22Rv1 (cell line): ENCODE results near the gene ZNF35.

ENCODE experiments used
- CTCF ChIP-seq: fragments of 450-650 bp; IDR thresholded peaks from 2 replicates; pipeline ENCODE4 v1.5.1; 2017; ENCODE audit warnings: mild to moderate bottlenecking
- ZFX ChIP-seq: fragments of 450-650 bp; IDR thresholded peaks from 2 replicates; pipeline ENCODE4 v1.6.1; 2017; ENCODE audit warnings: antibody characterized with exemption, borderline replicate concordance

DNA sequence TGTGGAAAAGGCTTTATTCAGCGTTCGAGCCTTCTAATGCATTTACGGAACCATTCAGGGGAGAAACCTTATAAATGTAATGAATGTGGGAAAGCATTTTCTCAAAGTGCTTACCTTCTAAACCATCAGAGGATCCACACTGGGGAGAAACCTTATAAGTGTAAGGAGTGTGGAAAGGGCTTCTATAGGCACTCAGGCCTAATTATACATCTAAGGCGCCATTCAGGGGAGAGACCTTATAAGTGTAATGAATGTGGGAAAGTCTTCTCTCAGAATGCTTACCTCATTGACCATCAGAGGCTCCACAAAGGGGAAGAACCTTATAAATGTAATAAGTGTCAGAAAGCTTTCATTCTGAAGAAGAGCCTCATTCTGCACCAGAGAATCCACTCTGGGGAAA lies 6.2 kb upstream of the ZNF35 start:
- no peak for TF ChIP-seq CTCF
- no peak for TF ChIP-seq ZFX
